ENCODE data around the gene CDS2. TPM values are rescaled to one million over a fixed set of nuclear protein-coding genes. Genes with fewer than 3 reads are reported as not detected.

The CDS2 gene
- total RNA-seq, 1 experiment from 2014 or later = 37.5 TPM

- H3K9me3 ChIP-seq (ENCODE audit: control insufficient read depth in 1 of 2, insufficient read depth in 1 of 2, low read depth in 1 of 2, low read length in 2 of 2) = no peaks in the 10 kb centered on the region
- TF ChIP-seq FOSL1 (IDR thresholded peaks at IDR 0.05; ENCODE audit: low read depth) (no peak), SIN3A (IDR thresholded peaks at IDR 0.05; ENCODE audit: low read depth) (no peak), ELF1 (IDR thresholded peaks at IDR 0.05; ENCODE audit: borderline replicate concordance, low read depth) (no peak), YY1 (IDR thresholded peaks at IDR 0.05; ENCODE audit: extremely low read depth, insufficient replicate concordance, low read depth, low read length) (no peak), RAD21 (IDR thresholded peaks at IDR 0.05; ENCODE audit: low read depth) (no peak), ZFX (IDR thresholded peaks at IDR 0.05) (no peak), ZBTB33 (IDR thresholded peaks at IDR 0.05; ENCODE audit: extremely low read depth, insufficient replicate concordance, low read length) (no peak)
- TF ChIP-seq, protein P1, sequence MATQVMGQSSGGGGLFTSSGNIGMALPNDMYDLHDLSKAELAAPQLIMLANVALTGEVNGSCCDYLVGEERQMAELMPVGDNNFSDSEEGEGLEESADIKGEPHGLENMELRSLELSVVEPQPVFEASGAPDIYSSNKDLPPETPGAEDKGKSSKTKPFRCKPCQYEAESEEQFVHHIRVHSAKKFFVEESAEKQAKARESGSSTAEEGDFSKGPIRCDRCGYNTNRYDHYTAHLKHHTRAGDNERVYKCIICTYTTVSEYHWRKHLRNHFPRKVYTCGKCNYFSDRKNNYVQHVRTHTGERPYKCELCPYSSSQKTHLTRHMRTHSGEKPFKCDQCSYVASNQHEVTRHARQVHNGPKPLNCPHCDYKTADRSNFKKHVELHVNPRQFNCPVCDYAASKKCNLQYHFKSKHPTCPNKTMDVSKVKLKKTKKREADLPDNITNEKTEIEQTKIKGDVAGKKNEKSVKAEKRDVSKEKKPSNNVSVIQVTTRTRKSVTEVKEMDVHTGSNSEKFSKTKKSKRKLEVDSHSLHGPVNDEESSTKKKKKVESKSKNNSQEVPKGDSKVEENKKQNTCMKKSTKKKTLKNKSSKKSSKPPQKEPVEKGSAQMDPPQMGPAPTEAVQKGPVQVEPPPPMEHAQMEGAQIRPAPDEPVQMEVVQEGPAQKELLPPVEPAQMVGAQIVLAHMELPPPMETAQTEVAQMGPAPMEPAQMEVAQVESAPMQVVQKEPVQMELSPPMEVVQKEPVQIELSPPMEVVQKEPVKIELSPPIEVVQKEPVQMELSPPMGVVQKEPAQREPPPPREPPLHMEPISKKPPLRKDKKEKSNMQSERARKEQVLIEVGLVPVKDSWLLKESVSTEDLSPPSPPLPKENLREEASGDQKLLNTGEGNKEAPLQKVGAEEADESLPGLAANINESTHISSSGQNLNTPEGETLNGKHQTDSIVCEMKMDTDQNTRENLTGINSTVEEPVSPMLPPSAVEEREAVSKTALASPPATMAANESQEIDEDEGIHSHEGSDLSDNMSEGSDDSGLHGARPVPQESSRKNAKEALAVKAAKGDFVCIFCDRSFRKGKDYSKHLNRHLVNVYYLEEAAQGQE (IDR thresholded peaks at IDR 0.05; ENCODE audit: low read depth) = no peak
- H3K4me1 ChIP-seq (ENCODE audit: control insufficient read depth in 1 of 2, insufficient read depth in 2 of 2, low read length in 2 of 2) = no peaks in the 10 kb centered on the region
- no peak overlapping the region for H2AFZ ChIP-seq (ENCODE audit: low read depth, low read length, poor library complexity, severe bottlenecking)
- H3K9ac ChIP-seq (ENCODE audit: low read length) = no peak overlapping the region
- no peaks in the 10 kb centered on the region for H4K20me1 ChIP-seq (ENCODE audit: insufficient read depth)
- no peak for DNase-seq (ENCODE audit: low read depth, low spot score)
- no TSS peak for BruUV-seq (replicated peaks)
- no peaks in the 10 kb centered on the region for H3K27me3 ChIP-seq (ENCODE audit: insufficient read depth, low read length)
- H3K4me2 ChIP-seq (ENCODE audit: low read length) = no peak overlapping the region
- no peaks in the 10 kb centered on the region for H3K79me2 ChIP-seq (ENCODE audit: insufficient read depth, low read length)
- no peaks in the 10 kb centered on the region for H3K9me2 ChIP-seq (ENCODE audit: insufficient read depth)
- no peak overlapping the region for H3K4me3 ChIP-seq (replicated peaks in 1 of 2; ENCODE audit: low read depth in 1 of 2, low read length in 2 of 2)
- H3K36me3 ChIP-seq (ENCODE audit: control insufficient read depth in 1 of 2, insufficient read depth in 2 of 2, low read length in 2 of 2) = no peaks in the 10 kb centered on the region
- intact Hi-C loops (cut with micrococcal nuclease) = no loop called here
- no peak for ATAC-seq
- H3K27ac ChIP-seq (ENCODE audit: low read depth, low read length) = no peak overlapping the region
- POLR2A ChIA-PET = no interaction called here
- RAD21 ChIA-PET (ENCODE audit: low non-redundant PET in 1 of 2, low total read pairs in 2 of 2, uncharacterized antibody in 2 of 2, unreplicated experiment in 2 of 2) = no interaction called here
- CTCF ChIA-PET = no interaction called here
Measured at GRCh38 chr20:5196149-5196548, 69.3 kb downstream of the CDS2 start.
